K562 (cell line): ENCODE results near the gene CLEC18A.

Experiments
- ARID2 ChIP-seq: fragments of 450-650 bp; IDR thresholded peaks from 2 replicates; pipeline ENCODE4 v1.6.1; 2017; ENCODE audit warnings: antibody characterized with exemption, mild to moderate bottlenecking
- DMBX1 ChIP-seq: fragments of 250-450 bp; sonication (Bioruptor Pico); IDR thresholded peaks from 2 replicates; pipeline ENCODE4 v1.8.0; 2022; ENCODE audit warnings: inconsistent platforms, mild to moderate bottlenecking, moderate library complexity, borderline replicate concordance
- EP400 ChIP-seq: fragments of 450-650 bp; IDR thresholded peaks from 2 replicates; pipeline ENCODE4 v1.6.1; 2017; ENCODE audit warnings: antibody characterized with exemption, mild to moderate bottlenecking, moderate library complexity
- PREB ChIP-seq: sonication (generic); formaldehyde crosslinking; IDR thresholded peaks from 2 replicates; pipeline ENCODE4 v1.8.1; 2023; ENCODE audit warnings: mild to moderate bottlenecking, missing genetic modification reagents
- SOX6 ChIP-seq: fragments of 450-650 bp; IDR thresholded peaks from 2 replicates; pipeline ENCODE4 v1.6.1; 2014; ENCODE audit warnings: mild to moderate bottlenecking
- ZFP1 ChIP-seq: fragments of 450-650 bp; formaldehyde crosslinking; IDR thresholded peaks from 2 replicates; pipeline ENCODE4 v1.4.0; 2020; ENCODE audit warnings: mild to moderate bottlenecking, mixed read lengths

GRCh38 chr16:69928856-69929400, 22.2 kb upstream of the CLEC18A start:
- TF ChIP-seq ZFP1 (CRISPR knock-in tag) (no peak), PREB (CRISPR knock-in tag) (no peak), ARID2 (no peak), DMBX1 (CRISPR knock-in tag) (no peak), EP400 (no peak), SOX6 (no peak)
